ENCODE results near the gene MYH14.

- TF ChIP-seq CHD1 (IDR thresholded peaks at IDR 0.05; ENCODE audit: low read depth, low read length) = no peak
- no peak for TF ChIP-seq MAFK (IDR thresholded peaks at IDR 0.05; ENCODE audit: low read depth, low read length)
- TF ChIP-seq POLR2A (IDR thresholded peaks at IDR 0.05; ENCODE audit: low read depth, low read length) = no peak
- TF ChIP-seq CTCF (conservative IDR thresholded peaks at IDR 0.05; ENCODE audit: low read depth, low read length) = no peak
- TF ChIP-seq MAZ (IDR thresholded peaks at IDR 0.05; ENCODE audit: borderline replicate concordance, low read depth, low read length) = no peak
- TF ChIP-seq USF2 (IDR thresholded peaks at IDR 0.05; ENCODE audit: low read depth, low read length) = no peak
- TF ChIP-seq BHLHE40 (IDR thresholded peaks at IDR 0.05; ENCODE audit: low read depth, low read length) = no peak
- no peak for TF ChIP-seq CEBPB (IDR thresholded peaks at IDR 0.05; ENCODE audit: low read depth, low read length)
- no peak for TF ChIP-seq SMC3 (IDR thresholded peaks at IDR 0.05; ENCODE audit: low read depth, low read length)
- TF ChIP-seq RFX5 (IDR thresholded peaks at IDR 0.05; ENCODE audit: low read depth, low read length) = no peak
- no peak for TF ChIP-seq RAD21 (IDR thresholded peaks at IDR 0.05; ENCODE audit: low read length)
Observed at GRCh38 chr19:50252887-50253268, 49.5 kb downstream of the MYH14 start.

All from IMR-90 (cell line).